SK-N-SH treated with all-trans-retinoic acid at 6 μM for 48 hours (cell line): ENCODE measurements around the gene ZFHX3.

Experiments used
- OSR1 ChIP-seq: fragments of 250-450 bp; sonication (Bioruptor Pico); IDR thresholded peaks from 2 replicates; pipeline ENCODE4 v1.8.0; 2022; ENCODE audit warnings: moderate library complexity, mild to moderate bottlenecking, inconsistent platforms
- PPARA ChIP-seq: fragments of 250-450 bp; sonication (Bioruptor Pico); IDR thresholded peaks from 2 replicates; pipeline ENCODE4 v1.5.0; 2020; ENCODE audit warnings: mild to moderate bottlenecking, borderline replicate concordance
- RARB ChIP-seq: fragments of 250-450 bp; sonication (Bioruptor Pico); IDR thresholded peaks from 2 replicates; pipeline ENCODE4 v1.8.0; 2021; ENCODE audit warnings: mild to moderate bottlenecking, moderate library complexity
- TOX ChIP-seq: fragments of 250-450 bp; sonication (Bioruptor Pico); IDR thresholded peaks from 2 replicates; pipeline ENCODE4 v1.8.0; 2021; ENCODE audit warnings: mild to moderate bottlenecking, moderate library complexity, borderline replicate concordance
- ZFP3 ChIP-seq: fragments of 250-450 bp; sonication (Bioruptor Pico); IDR thresholded peaks from 2 replicates; pipeline ENCODE4 v1.5.0; 2020; ENCODE audit warnings: mild to moderate bottlenecking, moderate library complexity
- ZFP30 ChIP-seq: fragments of 450-650 bp; formaldehyde crosslinking; IDR thresholded peaks from 2 replicates; pipeline ENCODE4 v1.5.0; 2022; ENCODE audit warnings: mild to moderate bottlenecking, moderate library complexity
- ZNF70 ChIP-seq: fragments of 450-650 bp; formaldehyde crosslinking; IDR thresholded peaks from 2 replicates; pipeline ENCODE4 v1.5.0; 2020; ENCODE audit warnings: mild to moderate bottlenecking, moderate library complexity
- TF ChIP-seq, protein P1 (sequence below): fragments of 250-450 bp; sonication (Bioruptor Pico); IDR thresholded peaks from 2 replicates; pipeline ENCODE4 v1.5.0; 2020; ENCODE audit warnings: mild to moderate bottlenecking, moderate library complexity
- TF ChIP-seq, protein P2 (sequence below): fragments of 250-450 bp; sonication (Bioruptor Pico); IDR thresholded peaks from 2 replicates; pipeline ENCODE4 v1.8.0; 2021; ENCODE audit warnings: low read depth, mild to moderate bottlenecking, moderate library complexity, borderline replicate concordance
- TF ChIP-seq, protein P3 (sequence below): fragments of 250-450 bp; sonication (Bioruptor Pico); IDR thresholded peaks from 2 replicates; pipeline ENCODE4 v1.8.0; 2020; ENCODE audit warnings: mild to moderate bottlenecking, moderate library complexity, borderline replicate concordance
- TF ChIP-seq, protein P4 (sequence below): fragments of 250-450 bp; sonication (Bioruptor Pico); IDR thresholded peaks from 2 replicates; pipeline ENCODE4 v1.5.1; 2020; ENCODE audit warnings: low read depth, mild to moderate bottlenecking, moderate library complexity

DNA sequence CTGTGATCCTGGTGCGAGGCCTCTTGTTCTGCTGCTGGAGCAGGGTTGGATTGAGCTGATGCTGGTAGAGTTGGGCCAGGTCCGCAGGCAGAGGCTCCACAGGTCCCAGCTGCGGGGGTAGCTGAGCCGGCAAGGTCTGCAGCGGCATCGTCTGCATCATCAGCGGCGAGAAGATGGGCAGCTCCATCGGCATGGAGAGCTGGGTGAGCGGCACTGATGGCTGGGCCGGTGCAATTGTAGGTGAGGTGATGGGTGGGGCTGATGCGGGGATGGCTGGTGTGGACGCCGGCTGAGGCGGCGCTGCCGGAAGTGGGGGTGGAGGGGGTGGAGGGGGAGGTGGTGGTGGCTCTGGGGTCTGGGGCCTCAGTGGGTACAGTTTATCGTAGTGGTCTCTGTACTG is 251.7 kb downstream of the ZFHX3 start:
- TF ChIP-seq, protein P1, sequence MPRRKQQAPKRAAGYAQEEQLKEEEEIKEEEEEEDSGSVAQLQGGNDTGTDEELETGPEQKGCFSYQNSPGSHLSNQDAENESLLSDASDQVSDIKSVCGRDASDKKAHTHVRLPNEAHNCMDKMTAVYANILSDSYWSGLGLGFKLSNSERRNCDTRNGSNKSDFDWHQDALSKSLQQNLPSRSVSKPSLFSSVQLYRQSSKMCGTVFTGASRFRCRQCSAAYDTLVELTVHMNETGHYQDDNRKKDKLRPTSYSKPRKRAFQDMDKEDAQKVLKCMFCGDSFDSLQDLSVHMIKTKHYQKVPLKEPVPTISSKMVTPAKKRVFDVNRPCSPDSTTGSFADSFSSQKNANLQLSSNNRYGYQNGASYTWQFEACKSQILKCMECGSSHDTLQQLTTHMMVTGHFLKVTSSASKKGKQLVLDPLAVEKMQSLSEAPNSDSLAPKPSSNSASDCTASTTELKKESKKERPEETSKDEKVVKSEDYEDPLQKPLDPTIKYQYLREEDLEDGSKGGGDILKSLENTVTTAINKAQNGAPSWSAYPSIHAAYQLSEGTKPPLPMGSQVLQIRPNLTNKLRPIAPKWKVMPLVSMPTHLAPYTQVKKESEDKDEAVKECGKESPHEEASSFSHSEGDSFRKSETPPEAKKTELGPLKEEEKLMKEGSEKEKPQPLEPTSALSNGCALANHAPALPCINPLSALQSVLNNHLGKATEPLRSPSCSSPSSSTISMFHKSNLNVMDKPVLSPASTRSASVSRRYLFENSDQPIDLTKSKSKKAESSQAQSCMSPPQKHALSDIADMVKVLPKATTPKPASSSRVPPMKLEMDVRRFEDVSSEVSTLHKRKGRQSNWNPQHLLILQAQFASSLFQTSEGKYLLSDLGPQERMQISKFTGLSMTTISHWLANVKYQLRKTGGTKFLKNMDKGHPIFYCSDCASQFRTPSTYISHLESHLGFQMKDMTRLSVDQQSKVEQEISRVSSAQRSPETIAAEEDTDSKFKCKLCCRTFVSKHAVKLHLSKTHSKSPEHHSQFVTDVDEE (CRISPR knock-in tag): no peak
- no peak for TF ChIP-seq ZFP3
- TF ChIP-seq, protein P2, sequence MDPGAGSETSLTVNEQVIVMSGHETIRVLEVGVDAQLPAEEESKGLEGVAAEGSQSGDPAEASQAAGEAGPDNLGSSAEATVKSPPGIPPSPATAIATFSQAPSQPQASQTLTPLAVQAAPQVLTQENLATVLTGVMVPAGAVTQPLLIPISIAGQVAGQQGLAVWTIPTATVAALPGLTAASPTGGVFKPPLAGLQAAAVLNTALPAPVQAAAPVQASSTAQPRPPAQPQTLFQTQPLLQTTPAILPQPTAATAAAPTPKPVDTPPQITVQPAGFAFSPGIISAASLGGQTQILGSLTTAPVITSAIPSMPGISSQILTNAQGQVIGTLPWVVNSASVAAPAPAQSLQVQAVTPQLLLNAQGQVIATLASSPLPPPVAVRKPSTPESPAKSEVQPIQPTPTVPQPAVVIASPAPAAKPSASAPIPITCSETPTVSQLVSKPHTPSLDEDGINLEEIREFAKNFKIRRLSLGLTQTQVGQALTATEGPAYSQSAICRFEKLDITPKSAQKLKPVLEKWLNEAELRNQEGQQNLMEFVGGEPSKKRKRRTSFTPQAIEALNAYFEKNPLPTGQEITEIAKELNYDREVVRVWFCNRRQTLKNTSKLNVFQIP (CRISPR knock-in tag): no peak
- TF ChIP-seq ZNF70 (CRISPR knock-in tag): no peak
- no peak for TF ChIP-seq PPARA
- TF ChIP-seq OSR1 (CRISPR knock-in tag): no peak
- TF ChIP-seq, protein P3, sequence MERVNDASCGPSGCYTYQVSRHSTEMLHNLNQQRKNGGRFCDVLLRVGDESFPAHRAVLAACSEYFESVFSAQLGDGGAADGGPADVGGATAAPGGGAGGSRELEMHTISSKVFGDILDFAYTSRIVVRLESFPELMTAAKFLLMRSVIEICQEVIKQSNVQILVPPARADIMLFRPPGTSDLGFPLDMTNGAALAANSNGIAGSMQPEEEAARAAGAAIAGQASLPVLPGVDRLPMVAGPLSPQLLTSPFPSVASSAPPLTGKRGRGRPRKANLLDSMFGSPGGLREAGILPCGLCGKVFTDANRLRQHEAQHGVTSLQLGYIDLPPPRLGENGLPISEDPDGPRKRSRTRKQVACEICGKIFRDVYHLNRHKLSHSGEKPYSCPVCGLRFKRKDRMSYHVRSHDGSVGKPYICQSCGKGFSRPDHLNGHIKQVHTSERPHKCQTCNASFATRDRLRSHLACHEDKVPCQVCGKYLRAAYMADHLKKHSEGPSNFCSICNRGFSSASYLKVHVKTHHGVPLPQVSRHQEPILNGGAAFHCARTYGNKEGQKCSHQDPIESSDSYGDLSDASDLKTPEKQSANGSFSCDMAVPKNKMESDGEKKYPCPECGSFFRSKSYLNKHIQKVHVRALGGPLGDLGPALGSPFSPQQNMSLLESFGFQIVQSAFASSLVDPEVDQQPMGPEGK: no peak
- TF ChIP-seq ZFP30: no peak
- no peak for TF ChIP-seq RARB (CRISPR knock-in tag)
- TF ChIP-seq, protein P4, sequence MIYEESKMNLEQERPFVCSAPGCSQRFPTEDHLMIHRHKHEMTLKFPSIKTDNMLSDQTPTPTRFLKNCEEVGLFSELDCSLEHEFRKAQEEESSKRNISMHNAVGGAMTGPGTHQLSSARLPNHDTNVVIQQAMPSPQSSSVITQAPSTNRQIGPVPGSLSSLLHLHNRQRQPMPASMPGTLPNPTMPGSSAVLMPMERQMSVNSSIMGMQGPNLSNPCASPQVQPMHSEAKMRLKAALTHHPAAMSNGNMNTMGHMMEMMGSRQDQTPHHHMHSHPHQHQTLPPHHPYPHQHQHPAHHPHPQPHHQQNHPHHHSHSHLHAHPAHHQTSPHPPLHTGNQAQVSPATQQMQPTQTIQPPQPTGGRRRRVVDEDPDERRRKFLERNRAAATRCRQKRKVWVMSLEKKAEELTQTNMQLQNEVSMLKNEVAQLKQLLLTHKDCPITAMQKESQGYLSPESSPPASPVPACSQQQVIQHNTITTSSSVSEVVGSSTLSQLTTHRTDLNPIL (CRISPR knock-in tag): no peak
- no peak for TF ChIP-seq TOX (CRISPR knock-in tag)
